Glutamatergic neuron (in vitro differentiated cells): ENCODE data around the gene CAMTA1. TPM values are rescaled to one million over a fixed set of nuclear protein-coding genes. Genes with fewer than 3 reads are reported as not detected.

ENCODE experiments used
- DNase-seq: peaks from one replicate; pipeline ENCODE4 v3.0.0; 2022
- H3K27ac Mint-ChIP-seq: one replicate; pipeline ENCODE4 v1.8.0; 2020; ENCODE audit warnings: mild to moderate bottlenecking, mixed read lengths, inconsistent platforms; ENCODE audit not compliant: unreplicated experiment
- H3K27me3 Mint-ChIP-seq: one replicate; pipeline ENCODE4 v1.8.0; 2020; ENCODE audit warnings: mild to moderate bottlenecking, moderate library complexity, mixed read lengths, inconsistent platforms; ENCODE audit not compliant: unreplicated experiment
- H3K36me3 Mint-ChIP-seq: one replicate; pipeline ENCODE4 v1.8.0; 2020; ENCODE audit warnings: mild to moderate bottlenecking, mixed read lengths, inconsistent platforms; ENCODE audit not compliant: unreplicated experiment
- H3K4me1 Mint-ChIP-seq: one replicate; pipeline ENCODE4 v1.8.0; 2020; ENCODE audit warnings: mild to moderate bottlenecking, low read depth, mixed read lengths, inconsistent platforms; ENCODE audit not compliant: unreplicated experiment
- H3K4me3 Mint-ChIP-seq: one replicate; pipeline ENCODE4 v1.8.0; 2020; ENCODE audit warnings: mild to moderate bottlenecking, mixed read lengths, inconsistent platforms; ENCODE audit not compliant: unreplicated experiment
- H3K9me3 Mint-ChIP-seq: one replicate; pipeline ENCODE4 v1.8.0; 2020; ENCODE audit warnings: mild to moderate bottlenecking, moderate library complexity, mixed read lengths, inconsistent platforms; ENCODE audit not compliant: unreplicated experiment
- total RNA-seq: library from RNA; stranded (reverse); fragmentation: NEBNext Ultra II Directional; extraction: Animal tissue kit (Norgen Biotek cat#: 25700); gene quantifications from one replicate; pipeline ENCODE4 v1.2.1, GENCODE V29; 2021; ENCODE audit not compliant: unreplicated experiment
- TF ChIP-seq, protein P1 (sequence below): fragments of 200-600 bp; sonication (generic); IDR thresholded peaks from one replicate; pipeline ENCODE4 v1.5.0; 2021; ENCODE audit not compliant: partially characterized antibody, unreplicated experiment

Gene CAMTA1
- total RNA-seq, 1 donor from 2014 or later, result 77.2 TPM

DNA sequence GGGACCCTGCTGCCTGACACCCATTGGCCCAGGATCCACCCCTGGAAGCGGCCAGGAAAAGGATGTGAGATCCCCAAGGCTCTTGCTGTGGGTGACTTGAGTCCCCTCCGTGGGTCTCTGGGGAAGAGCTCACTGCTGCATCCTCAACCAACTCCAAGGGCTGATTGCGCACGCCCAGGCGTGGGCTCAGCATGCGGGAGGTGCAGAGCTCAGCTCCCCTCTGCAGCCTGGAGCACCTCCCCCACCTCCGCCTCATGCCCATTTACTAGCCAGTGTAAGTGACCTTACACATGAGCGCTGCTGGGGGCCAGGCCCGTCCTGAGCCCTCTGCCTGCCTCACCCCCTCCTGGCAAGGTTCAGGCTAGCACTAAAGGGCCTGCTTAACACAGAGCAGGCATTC is 847.4 kb downstream of the CAMTA1 start:
- Mint-ChIP-seq H3K9me3 (peaks cover 1% of the 10 kb centered on the region), H3K4me1 (peaks cover 4% of the 10 kb centered on the region), H3K4me3 (no peak overlapping the region), H3K27ac (no peak overlapping the region), H3K27me3 (peaks cover 6% of the 10 kb centered on the region), H3K36me3 (no peaks in the 10 kb centered on the region)
- no peak for DNase-seq
- TF ChIP-seq, protein P1, sequence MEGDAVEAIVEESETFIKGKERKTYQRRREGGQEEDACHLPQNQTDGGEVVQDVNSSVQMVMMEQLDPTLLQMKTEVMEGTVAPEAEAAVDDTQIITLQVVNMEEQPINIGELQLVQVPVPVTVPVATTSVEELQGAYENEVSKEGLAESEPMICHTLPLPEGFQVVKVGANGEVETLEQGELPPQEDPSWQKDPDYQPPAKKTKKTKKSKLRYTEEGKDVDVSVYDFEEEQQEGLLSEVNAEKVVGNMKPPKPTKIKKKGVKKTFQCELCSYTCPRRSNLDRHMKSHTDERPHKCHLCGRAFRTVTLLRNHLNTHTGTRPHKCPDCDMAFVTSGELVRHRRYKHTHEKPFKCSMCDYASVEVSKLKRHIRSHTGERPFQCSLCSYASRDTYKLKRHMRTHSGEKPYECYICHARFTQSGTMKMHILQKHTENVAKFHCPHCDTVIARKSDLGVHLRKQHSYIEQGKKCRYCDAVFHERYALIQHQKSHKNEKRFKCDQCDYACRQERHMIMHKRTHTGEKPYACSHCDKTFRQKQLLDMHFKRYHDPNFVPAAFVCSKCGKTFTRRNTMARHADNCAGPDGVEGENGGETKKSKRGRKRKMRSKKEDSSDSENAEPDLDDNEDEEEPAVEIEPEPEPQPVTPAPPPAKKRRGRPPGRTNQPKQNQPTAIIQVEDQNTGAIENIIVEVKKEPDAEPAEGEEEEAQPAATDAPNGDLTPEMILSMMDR, result no peak

DNA sequence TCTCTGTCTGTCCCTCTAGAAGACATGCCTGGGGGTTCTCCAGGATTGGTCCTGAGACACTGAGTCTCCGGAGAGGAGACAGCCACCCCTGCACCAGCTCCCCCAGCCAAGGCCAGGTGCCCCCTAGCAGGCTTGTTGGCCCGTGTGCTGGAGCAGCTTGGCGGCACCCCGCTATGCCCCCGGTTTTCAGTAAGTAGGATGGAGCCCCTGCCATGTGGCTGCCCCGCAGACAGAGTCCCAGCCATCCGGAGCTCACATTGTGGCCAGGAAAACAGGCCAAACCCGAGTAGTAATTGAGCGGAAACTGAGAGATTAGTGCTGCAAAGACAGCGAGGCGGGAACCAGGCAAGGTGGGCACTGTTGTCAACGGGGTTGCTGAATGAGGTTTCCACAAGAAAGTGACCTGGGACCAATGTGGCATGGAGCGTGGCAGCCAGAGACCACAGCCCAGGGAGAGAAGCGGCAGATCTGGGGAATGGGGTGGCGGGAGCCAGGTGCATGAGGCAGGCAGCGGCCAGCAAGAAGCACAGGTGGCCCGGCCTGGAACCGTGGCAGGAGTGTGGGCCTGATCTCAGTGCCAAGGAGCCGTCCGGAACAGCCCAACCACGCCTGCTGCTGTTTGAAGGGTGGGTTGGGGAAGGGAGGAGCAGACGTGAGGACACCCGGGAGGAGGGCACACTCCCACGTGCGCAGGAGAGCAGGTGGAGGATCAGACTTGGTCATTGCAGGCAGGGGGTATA is 848.4 kb downstream of the CAMTA1 start:
- Mint-ChIP-seq H3K4me3 (no peak overlapping the region), H3K9me3 (peaks cover 1% of the 10 kb centered on the region), H3K27me3 (peaks cover 6% of the 10 kb centered on the region)

DNA sequence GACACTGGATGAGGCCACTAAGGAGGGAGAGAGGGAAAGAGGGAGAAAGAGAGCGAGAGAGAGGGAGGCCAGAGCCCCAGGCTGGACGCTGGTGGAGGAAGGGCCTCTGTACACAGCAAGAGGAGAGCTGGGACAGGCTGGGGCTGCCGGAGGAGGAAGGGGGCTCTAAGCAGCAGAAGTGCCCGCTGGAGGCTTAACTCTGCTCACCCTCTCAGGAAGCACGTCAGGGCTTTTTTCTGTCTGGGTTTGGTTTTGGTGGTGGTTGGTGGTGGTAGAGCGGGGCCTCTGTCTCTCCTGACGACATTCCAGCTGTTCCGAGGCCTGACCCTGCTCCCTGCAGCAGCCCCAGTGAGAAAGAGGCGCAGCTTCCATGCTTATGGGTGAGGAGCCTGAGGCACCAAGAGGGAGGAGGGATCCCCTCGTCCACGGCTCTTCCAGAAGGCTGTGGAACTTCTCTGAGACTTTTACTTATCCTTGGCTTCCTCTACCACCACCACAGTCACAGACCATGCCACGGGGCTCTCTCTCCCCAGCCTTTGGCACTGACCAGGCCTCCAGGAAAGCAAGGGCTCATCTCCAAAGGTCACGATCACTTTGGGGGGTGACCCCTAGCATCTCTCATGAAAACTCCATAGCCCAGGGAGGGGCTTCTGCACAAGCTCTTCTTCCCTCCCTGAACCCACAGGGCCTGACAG is 849.4 kb downstream of the CAMTA1 start:
- no peak overlapping the region for H3K4me3 Mint-ChIP-seq
- no peak overlapping the region for H3K27ac Mint-ChIP-seq
- H3K4me1 Mint-ChIP-seq, result peaks cover 5% of the 10 kb centered on the region
- TF ChIP-seq, protein P1, result no peak
- DNase-seq, result no peak
- no peaks in the 10 kb centered on the region for H3K36me3 Mint-ChIP-seq
- peaks cover 6% of the 10 kb centered on the region for H3K27me3 Mint-ChIP-seq
- H3K9me3 Mint-ChIP-seq, result peaks cover 1% of the 10 kb centered on the region

More for the DNA sequence above, 848.4 kb downstream of the CAMTA1 start:
- TF ChIP-seq, protein P1, result no peak
- Mint-ChIP-seq H3K36me3 (no peaks in the 10 kb centered on the region), H3K4me1 (peaks cover 4% of the 10 kb centered on the region), H3K27ac (no peak overlapping the region)
- DNase-seq, result no peak

DNA sequence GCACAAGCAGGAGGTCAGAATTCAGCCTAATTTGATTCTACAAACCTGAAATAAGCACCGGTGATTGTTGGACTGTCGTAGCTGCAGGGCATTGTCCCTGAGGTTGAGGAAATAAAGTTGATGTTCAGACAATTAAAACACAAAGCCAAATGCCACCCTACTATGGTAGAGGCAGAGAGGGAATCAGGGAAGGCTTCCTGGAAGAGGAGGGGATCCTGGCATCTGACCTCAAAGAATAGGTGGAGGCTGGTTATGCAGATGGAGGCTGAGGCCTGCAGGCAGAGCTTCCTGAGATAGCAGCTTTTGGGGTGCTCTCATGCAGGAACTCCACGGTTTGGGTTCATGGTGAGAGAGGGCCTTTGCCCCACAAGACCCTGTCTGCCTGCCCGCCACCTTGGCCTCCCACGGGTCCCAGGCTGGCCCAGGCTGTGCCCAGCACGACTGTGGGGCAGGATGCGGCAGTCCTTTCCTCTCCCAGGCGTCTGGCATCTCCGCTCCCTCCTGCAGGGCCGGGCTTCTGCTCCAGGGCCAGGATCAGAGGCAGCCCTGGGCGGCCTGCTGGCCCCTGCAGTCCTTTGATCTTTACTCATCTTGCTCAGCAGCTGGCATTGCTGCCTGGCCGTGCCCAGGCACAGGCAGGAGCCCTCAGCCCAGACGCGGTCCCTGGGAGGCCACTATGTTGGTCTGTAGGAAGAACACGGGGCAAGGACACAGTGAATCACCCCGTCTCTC is 851.7 kb downstream of the CAMTA1 start:
- Mint-ChIP-seq H3K4me3 (no peak overlapping the region), H3K36me3 (no peaks in the 10 kb centered on the region), H3K4me1 (peaks cover 13% of the 10 kb centered on the region), H3K9me3 (peaks cover under 1% of the 10 kb centered on the region), H3K27ac (no peak overlapping the region), H3K27me3 (peaks cover 2% of the 10 kb centered on the region)
- TF ChIP-seq, protein P1, result no peak
- no peak for DNase-seq
